Measurements from ENCODE around the gene CRABP1.

GRCh38 chr15:78397382-78397781 lies 57.2 kb downstream of the CRABP1 start:
- TF ChIP-seq EZH2phosphoT487 (IDR thresholded peaks at IDR 0.05; ENCODE audit: insufficient read depth, low read depth) (no peak), EZH2 (IDR thresholded peaks at IDR 0.05; ENCODE audit: insufficient read depth, poor library complexity, severe bottlenecking) (no peak)

Measured in GM23248 (cell line).